Urothelium cell line (cell line): ENCODE results near the gene DZIP1L.
A peak's percentile ranks its signal among the peaks of the same experiment; 100 is the strongest.

Experiments used
- DNase-seq: peaks from one replicate; pipeline ENCODE4 v3.0.0; 2011; ENCODE audit warnings: low spot score, mixed read lengths
- FAIRE-seq: peaks from 2 replicates; lab custom pipeline; 2011; peaks lifted over from hg19 to GRCh38; lab: Jason Lieb, UNC

DZIP1L gene

DNA sequence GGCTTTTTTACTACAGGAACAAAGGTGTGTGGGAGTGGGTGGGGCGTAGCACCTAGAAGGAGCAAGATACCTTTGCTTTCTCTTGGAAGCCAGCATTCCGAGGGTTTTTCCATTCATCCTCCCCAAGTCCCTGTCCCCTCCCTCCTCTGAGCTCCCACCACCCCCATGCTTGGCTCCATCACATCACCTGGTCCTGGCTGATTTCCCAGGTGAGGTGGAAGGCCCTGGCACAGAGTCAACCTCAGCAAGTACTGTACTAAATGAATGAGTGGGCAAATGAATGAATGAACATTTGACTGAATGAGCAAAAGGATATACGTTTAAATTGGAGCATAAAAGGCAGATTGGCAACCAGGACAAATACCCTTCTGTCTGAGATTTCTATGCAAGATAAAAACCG, 45.4 kb downstream of the DZIP1L start:
- no peak for DNase-seq
- no peak for FAIRE-seq

DNA sequence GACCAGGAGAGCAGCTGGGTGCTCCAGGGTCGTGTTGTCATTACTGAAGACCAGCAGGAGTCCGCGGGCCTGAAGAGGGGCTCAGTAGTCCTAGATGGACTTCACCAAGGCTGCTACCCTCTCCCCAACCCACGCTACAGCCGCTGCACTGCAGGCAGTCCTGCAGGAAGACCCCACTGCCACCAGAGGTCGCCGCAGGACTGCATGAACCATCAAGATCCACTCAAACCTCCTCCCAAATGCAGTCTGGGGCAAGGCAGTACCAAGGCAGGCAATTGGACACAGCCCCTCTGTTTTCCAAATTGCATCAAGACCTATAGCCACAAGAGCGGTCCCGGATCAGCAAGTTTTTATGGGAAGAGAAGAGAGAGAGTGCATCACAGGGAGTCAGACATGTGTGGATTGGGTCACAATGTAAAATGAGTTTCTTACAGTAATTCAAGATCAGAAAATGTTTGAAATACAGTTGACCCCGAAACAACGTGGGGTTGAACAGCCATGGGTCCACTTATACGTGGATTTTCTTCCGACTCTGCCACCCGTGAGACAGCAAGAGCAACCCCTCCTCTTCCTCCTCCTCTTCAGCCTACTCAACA, 46.7 kb downstream of the DZIP1L start:
- FAIRE-seq (no peak), DNase-seq (peak; percentile 75)

DNA sequence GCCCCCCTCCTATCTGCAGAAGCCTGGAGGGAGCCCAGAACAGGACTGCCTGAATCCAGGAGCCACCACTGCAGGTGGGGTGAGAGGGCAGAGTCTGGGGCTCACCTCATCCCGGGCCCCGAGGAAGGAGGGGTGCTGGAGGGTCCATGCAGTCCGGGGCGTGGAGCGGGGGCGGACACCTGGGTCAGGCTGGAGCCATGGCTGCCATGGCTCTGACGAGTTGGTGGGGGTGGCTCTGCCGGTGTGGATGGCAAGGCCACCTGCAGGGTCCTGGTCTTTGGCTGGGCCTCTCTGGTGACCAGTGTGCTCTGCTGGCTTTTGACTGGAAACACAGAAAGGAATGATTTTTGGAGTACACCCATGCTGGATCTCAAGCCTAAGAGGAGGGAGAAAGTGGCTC, 47.4 kb downstream of the DZIP1L start:
- no peak for DNase-seq
- no peak for FAIRE-seq

- DNase-seq (no peak), FAIRE-seq (no peak)
Measured at GRCh38 chr3:138066972-138067371, 48.4 kb downstream of the DZIP1L start.

DNA sequence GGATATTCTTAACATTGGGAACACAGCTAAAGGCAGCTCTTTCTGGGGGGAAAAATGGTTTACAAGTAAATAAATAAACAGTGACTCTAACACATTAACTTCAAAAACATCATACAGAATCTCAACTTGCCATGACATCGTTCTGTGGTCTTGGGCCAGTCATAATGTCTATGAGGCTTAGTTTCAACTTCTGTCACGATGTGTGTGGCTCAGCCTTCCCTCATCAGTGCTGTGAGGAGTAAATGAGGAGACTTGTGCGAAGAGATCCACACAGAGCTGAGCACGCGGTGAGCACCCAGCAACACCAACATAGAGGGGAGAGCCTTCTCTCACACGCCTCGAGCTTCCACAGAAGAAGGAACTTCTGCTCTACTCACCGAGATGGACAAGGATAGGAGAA, 49.0 kb downstream of the DZIP1L start:
- FAIRE-seq (no peak), DNase-seq (no peak)

GRCh38 chr3:138065949-138066348, 49.5 kb downstream of the DZIP1L start:
- DNase-seq (no peak), FAIRE-seq (no peak)

DNA sequence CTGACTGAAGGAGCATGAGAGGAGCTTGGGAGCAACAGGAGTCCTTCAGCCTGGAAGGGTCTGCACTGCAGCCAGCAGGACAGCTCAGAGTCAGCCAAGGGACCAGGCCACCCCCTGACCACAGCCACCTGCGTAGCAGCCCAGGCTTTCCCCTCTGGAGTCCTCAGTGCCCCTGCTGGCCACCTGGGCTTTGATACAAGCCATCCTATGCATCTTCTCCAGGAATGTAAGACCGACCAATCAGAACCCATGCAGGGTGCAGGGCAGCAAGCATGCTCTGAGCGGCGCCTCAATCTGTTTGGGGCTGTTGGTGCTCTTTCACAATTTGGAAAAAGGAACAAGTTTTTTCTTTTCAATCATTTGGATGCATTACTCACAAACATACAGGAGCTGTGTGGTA, 52.0 kb downstream of the DZIP1L start:
- FAIRE-seq (no peak), DNase-seq (no peak)

DNA sequence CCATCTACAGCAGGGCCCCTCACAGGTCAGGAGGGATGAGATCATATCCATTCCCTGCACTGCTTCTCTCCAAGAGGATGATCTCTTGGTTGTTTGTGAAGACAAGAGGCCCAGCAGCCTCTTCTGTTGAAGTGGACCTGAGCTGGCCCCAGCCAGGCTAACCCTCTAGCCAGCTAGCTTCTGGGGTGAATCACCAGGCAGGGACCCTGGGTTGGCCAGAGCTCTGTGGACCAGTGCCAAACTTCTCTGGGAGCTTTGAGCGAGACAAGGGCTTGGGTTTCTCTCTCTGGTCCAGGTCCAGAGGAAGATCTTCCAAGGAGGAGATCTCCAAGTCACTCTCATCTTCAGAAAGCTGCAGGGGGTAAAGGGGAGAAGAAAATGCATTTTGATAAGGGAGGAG, 52.8 kb downstream of the DZIP1L start:
- DNase-seq: no peak
- no peak for FAIRE-seq

- no peak for FAIRE-seq
- no peak for DNase-seq
Measured at GRCh38 chr3:138062037-138062436, 53.4 kb downstream of the DZIP1L start.

- DNase-seq (no peak), FAIRE-seq (no peak)
Measured at GRCh38 chr3:138060792-138061191, 54.6 kb downstream of the DZIP1L start.

GRCh38 chr3:138059261-138059660, 56.1 kb downstream of the DZIP1L start:
- DNase-seq (no peak), FAIRE-seq (no peak)

DNA sequence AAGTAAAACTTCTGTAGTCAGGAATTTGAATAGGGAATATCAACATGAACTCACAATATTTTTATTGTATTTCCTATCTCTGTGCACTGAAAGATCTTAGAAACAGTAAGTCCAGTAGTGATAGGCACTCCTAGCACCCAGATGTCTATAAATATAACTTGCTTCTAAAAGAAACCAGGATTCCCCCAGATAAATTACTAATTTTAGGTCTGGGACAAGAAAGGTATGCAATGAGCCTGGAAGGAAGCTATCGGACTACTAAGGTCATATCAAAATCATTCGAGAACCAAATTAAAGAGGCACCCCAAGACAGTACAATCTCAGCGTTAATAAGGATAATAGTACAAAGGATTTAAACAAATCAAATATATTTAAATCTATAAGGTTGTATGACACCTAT, 58.0 kb downstream of the DZIP1L start:
- DNase-seq (no peak), FAIRE-seq (no peak)

GRCh38 chr3:138054057-138054456, 61.4 kb downstream of the DZIP1L start:
- DNase-seq: no peak
- FAIRE-seq: no peak

DNA sequence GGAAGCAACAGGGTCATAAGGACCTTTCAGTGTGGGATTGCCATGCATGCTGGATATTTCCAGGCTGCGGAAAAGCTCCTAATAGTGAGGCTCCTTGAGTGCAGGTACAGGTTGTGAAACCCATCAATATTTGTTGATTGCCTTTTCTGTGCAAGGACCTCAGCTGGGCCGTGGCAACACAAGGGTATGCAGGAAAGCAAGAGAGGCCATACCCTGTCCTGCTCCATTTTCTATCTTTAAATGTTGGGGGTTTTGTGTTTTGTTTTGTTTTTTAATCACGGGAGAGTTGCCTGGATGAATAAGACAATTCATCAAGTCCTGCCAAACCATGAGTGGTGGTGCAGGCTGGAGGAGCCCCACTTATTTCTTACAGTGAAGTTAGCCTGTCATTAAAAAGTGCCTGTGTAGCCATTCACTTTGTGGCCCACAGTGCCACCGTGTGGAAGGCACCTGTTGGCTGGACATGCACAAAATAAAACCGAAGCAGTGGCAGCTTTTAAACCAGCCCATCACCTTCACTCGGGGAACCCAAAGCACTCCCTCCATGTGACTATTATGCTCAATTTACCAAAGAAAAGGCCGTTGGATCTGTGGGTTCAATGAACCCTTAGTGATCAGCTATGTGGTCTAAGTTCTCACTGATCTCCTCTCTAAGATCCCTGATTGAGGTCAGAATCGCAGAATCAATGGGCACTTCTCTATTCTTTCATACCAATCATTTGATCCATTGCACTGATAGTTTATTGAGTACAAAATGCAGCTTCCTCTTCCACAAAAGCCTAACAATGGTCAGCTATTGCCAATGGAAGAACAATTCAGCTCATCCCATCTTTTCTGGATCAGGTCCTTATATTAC, 63.2 kb downstream of the DZIP1L start:
- peak; percentile 35 for DNase-seq

GRCh38 chr3:138049157-138049919, 66.1 kb downstream of the DZIP1L start:
- FAIRE-seq (no peak), DNase-seq (no peak)

More for the DNA sequence above, 63.2 kb downstream of the DZIP1L start:
- no peak for FAIRE-seq

DNA sequence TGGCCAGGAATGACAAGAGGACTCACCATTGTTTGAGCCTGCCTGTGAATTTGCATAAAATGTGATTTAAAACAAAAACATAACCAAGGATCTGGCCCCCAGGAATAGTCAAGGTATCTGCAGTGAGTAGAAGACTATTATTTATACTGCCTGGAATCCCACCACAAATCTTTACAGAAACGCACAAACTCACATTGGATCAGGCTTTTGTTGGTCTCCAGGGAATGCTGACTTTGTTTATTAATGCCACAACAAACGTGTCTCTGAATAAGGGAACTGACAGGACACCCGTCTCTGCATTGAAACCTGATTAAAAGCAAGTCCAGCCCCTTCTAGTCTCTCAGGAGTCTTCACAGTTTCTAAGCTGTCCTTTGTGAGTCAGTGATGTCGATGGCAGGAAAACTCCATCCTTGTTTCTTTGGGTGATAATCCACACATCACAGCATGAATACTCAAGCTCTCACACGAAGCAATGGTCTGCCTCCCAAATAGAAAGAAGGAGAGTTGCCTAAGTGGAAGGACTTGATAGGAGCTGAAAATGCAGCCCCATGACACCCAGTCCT, 67.7 kb downstream of the DZIP1L start:
- DNase-seq (no peak), FAIRE-seq (no peak)

DNA sequence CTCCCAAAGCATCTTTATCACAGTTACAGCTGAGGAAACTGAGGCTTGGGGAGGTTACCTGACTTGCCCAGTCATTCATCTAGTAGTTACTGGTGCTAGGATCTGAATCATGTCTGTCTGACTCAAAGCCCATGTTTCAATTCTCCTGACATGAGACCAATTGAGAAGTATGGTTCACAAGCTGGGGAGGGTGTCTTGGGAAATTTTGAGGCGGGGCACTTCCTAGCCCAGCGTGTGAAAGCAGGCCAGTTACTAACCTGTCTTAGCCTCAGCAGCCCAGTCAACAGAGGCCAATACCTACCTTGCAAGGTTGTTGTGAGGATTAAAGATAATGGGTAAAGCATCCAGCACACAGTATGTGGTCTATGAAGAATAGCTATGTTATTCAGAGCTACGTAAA, 68.5 kb downstream of the DZIP1L start:
- DNase-seq (no peak), FAIRE-seq (no peak)

- FAIRE-seq (no peak), DNase-seq (no peak)
Measured at GRCh38 chr3:138046085-138046484, 69.3 kb downstream of the DZIP1L start.

- peak; percentile 20 for DNase-seq
- no peak for FAIRE-seq
Measured at GRCh38 chr3:138043266-138044029, 72.0 kb downstream of the DZIP1L start.

GRCh38 chr3:138042043-138042442, 73.4 kb downstream of the DZIP1L start:
- DNase-seq (no peak), FAIRE-seq (no peak)
